ENCODE measurements around the gene PYGB.
A peak's percentile ranks its signal among the peaks of the same experiment; 100 is the strongest.

The PYGB gene

DNA sequence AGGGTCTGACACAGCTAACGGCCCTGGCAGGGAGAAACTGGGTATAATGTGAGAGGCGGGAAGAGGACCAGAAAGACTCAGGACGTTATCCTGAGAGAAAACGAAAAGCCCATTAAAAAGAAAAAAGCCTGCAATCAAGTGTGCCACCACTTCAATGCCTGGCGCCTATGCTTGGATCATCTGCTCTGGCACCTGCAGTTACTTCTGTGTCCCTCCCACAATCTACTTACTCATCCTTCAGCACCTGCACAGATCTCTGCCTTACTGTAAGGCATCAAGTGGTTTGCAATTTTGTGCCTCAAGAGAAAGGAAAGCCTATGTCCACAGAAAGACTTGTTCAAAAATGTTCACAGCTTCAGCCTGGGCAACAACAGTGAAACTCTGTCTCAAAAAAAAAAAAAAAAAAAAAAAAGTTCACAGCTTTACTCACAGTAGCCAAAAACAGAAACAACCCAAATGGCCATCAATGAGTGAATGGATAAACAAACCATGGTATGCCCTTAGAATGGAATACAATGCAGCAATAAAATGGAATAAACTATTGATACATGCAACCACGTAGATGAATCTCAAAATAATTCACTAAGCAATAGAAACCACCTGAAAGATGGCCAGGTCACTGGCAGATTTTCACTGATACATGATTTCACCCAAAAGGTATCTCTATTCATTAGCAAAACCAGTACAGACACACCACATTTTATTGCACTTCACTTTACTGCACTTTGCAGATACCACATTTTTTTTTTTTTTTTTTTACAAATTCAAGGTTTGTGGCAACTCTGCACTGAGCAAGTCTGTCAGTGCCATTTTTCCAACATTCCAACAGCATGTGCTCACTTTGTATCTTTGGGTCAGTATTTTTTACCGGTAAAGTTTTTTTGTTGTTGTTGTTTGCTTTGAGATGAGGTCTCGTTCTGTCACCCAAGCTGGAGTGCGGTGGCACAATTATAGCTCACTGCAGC lies 94.1 kb downstream of the PYGB start:
- TF ChIP-seq ARNTL (CRISPR knock-in tag; IDR thresholded peaks at IDR 0.05; ENCODE audit: borderline replicate concordance, low read depth) = no peak
- peak; percentile 87 for TF ChIP-seq ZNF8 (CRISPR knock-in tag; IDR thresholded peaks at IDR 0.05)
- ATAC-seq = peak; percentile 24; the same call in 1 of the 3 replicates

DNA sequence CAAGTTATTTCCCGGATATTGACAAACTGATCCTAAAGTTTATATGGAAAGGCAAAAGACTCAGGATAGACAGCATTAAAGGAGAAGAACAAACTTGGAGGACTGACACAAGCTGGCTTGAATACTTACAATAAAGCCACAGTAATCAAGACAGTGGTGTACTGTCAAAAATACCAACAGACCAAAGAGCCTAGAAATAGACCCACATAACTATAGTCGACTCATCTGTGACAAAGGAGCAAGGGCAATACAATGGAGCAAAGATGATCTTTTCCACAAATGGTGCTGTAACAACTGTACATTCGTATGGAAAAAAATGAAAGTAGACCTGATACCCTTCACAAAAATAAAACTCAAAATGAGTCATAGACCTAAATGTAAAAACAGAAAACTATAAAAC lies 96.7 kb downstream of the PYGB start:
- no peak for TF ChIP-seq RARB (CRISPR knock-in tag; IDR thresholded peaks at IDR 0.05)
- TF ChIP-seq, protein P1, sequence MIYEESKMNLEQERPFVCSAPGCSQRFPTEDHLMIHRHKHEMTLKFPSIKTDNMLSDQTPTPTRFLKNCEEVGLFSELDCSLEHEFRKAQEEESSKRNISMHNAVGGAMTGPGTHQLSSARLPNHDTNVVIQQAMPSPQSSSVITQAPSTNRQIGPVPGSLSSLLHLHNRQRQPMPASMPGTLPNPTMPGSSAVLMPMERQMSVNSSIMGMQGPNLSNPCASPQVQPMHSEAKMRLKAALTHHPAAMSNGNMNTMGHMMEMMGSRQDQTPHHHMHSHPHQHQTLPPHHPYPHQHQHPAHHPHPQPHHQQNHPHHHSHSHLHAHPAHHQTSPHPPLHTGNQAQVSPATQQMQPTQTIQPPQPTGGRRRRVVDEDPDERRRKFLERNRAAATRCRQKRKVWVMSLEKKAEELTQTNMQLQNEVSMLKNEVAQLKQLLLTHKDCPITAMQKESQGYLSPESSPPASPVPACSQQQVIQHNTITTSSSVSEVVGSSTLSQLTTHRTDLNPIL (CRISPR knock-in tag; IDR thresholded peaks at IDR 0.05; ENCODE audit: low read depth) = no peak
- no peak for ATAC-seq

DNA sequence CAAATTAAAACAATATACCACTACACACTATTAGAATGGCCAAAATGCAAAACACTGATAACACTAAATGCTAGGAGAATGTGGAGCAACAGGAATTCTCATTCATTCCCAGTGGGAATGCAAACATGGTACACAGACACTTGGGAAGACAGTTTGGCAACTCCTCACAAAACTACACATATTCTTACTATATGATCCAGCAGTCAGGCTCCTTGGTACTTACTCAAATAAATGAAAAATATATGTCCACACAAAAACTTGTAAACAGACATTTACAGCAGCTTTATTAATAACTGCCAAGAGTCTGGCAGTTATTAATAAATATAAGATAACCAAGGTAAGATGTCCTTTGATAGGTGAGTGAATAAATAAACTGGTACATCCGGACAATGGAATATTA lies 97.8 kb downstream of the PYGB start:
- TF ChIP-seq, protein P2, sequence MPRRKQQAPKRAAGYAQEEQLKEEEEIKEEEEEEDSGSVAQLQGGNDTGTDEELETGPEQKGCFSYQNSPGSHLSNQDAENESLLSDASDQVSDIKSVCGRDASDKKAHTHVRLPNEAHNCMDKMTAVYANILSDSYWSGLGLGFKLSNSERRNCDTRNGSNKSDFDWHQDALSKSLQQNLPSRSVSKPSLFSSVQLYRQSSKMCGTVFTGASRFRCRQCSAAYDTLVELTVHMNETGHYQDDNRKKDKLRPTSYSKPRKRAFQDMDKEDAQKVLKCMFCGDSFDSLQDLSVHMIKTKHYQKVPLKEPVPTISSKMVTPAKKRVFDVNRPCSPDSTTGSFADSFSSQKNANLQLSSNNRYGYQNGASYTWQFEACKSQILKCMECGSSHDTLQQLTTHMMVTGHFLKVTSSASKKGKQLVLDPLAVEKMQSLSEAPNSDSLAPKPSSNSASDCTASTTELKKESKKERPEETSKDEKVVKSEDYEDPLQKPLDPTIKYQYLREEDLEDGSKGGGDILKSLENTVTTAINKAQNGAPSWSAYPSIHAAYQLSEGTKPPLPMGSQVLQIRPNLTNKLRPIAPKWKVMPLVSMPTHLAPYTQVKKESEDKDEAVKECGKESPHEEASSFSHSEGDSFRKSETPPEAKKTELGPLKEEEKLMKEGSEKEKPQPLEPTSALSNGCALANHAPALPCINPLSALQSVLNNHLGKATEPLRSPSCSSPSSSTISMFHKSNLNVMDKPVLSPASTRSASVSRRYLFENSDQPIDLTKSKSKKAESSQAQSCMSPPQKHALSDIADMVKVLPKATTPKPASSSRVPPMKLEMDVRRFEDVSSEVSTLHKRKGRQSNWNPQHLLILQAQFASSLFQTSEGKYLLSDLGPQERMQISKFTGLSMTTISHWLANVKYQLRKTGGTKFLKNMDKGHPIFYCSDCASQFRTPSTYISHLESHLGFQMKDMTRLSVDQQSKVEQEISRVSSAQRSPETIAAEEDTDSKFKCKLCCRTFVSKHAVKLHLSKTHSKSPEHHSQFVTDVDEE (CRISPR knock-in tag; IDR thresholded peaks at IDR 0.05) = no peak
- TF ChIP-seq, protein P3, sequence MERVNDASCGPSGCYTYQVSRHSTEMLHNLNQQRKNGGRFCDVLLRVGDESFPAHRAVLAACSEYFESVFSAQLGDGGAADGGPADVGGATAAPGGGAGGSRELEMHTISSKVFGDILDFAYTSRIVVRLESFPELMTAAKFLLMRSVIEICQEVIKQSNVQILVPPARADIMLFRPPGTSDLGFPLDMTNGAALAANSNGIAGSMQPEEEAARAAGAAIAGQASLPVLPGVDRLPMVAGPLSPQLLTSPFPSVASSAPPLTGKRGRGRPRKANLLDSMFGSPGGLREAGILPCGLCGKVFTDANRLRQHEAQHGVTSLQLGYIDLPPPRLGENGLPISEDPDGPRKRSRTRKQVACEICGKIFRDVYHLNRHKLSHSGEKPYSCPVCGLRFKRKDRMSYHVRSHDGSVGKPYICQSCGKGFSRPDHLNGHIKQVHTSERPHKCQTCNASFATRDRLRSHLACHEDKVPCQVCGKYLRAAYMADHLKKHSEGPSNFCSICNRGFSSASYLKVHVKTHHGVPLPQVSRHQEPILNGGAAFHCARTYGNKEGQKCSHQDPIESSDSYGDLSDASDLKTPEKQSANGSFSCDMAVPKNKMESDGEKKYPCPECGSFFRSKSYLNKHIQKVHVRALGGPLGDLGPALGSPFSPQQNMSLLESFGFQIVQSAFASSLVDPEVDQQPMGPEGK (CRISPR knock-in tag; IDR thresholded peaks at IDR 0.05; ENCODE audit: borderline replicate concordance) = no peak
- TF ChIP-seq, protein P4, sequence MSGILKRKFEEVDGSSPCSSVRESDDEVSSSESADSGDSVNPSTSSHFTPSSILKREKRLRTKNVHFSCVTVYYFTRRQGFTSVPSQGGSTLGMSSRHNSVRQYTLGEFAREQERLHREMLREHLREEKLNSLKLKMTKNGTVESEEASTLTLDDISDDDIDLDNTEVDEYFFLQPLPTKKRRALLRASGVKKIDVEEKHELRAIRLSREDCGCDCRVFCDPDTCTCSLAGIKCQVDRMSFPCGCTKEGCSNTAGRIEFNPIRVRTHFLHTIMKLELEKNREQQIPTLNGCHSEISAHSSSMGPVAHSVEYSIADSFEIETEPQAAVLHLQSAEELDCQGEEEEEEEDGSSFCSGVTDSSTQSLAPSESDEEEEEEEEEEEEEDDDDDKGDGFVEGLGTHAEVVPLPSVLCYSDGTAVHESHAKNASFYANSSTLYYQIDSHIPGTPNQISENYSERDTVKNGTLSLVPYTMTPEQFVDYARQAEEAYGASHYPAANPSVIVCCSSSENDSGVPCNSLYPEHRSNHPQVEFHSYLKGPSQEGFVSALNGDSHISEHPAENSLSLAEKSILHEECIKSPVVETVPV (CRISPR knock-in tag; IDR thresholded peaks at IDR 0.05) = no peak
- TF ChIP-seq TCF4 (CRISPR knock-in tag; IDR thresholded peaks at IDR 0.05; ENCODE audit: borderline replicate concordance) = no peak
- TF ChIP-seq, protein P1 (CRISPR knock-in tag; IDR thresholded peaks at IDR 0.05; ENCODE audit: low read depth) = no peak
- ATAC-seq = no peak

DNA sequence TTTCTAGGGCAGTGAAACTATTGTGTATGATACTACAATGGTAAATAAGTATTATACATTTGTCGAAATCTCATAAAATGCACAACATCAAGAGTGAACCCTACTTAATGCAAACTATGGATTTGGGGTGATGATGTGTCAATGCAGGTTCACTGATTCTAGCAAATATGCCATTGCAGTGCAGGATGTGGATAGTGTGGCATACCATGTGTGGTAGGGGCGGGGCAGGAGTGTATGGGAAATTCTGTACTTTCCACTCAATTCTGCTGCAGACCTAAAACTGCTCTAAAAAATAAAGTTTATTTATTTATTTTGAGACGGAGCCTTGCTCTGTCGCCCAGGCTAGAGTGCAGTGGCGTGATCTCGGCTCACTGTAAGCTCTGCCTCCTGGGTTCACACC lies 98.5 kb downstream of the PYGB start:
- TF ChIP-seq ZC3H10 (CRISPR knock-in tag; IDR thresholded peaks at IDR 0.05) (no peak), RARB (CRISPR knock-in tag; IDR thresholded peaks at IDR 0.05) (no peak), PPARA (CRISPR knock-in tag; IDR thresholded peaks at IDR 0.05; ENCODE audit: borderline replicate concordance) (no peak), ZFP3 (CRISPR knock-in tag; IDR thresholded peaks at IDR 0.05) (no peak)
- no peak for ATAC-seq
